EL (cell line): Measurements from ENCODE around the gene SCD5.

Experiments used
- DNase-seq: peaks from one replicate; pipeline ENCODE4 v3.0.0-alpha.2; 2016

SCD5 gene

DNA sequence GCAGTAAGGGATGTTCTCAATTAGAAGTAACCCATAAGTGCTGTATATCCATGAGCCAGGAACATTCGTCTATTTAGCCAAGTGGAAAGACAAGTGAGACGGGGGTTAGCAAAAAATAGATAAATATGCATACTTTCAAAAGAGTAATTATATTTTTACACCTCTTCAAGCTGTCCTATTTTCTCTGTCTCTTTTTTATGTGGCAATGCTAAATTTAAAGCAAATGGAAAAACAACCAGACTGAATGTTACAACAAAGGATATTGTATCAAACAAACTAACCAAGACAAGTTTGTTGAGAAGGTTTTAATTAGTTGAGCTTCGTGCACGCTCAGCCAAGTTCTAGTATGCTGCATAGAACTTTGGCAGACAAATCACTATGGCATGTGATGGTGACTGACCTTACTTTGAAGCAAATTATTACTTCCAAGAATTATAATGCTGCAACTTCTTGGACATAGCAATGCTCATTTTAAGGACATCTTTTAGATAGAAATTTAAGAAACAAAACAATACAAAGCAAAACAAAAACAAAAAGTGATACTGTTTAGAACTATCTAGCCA, 175.4 kb downstream of the SCD5 start:
- no peak for DNase-seq

GRCh38 chr4:82621251-82621650, 177.3 kb downstream of the SCD5 start:
- no peak for DNase-seq

DNA sequence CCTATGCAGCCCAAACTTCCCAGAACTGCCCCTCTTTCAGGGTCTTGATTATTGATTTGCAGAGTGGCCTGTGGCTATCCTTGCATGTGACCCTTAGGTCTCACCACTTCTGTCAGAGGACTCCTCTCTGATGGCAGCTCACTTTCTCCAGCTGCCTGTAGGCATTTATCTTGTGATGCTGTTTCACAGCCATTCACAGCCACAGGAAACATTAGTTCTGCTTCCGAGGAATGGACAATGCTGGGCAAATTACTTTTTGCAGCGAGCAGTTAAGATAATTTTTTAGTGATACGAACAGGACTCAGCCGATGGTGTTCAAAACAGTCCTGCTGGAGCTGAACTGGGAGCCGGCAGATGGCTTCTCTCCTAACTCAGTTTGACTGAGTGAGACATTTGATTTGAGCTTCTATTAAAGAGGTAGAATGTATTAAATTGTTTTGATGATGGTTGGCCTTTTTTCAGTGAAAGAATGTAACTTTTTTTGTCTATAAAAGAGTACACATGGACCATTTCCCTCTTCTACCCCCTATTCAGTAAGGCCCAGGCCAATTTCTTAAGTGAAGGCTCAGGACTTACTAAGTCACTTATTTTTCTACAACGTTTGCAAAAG, 178.4 kb downstream of the SCD5 start:
- DNase-seq: no peak

GRCh38 chr4:82618103-82618720, 180.4 kb downstream of the SCD5 start:
- peak; percentile 21 for DNase-seq

DNA sequence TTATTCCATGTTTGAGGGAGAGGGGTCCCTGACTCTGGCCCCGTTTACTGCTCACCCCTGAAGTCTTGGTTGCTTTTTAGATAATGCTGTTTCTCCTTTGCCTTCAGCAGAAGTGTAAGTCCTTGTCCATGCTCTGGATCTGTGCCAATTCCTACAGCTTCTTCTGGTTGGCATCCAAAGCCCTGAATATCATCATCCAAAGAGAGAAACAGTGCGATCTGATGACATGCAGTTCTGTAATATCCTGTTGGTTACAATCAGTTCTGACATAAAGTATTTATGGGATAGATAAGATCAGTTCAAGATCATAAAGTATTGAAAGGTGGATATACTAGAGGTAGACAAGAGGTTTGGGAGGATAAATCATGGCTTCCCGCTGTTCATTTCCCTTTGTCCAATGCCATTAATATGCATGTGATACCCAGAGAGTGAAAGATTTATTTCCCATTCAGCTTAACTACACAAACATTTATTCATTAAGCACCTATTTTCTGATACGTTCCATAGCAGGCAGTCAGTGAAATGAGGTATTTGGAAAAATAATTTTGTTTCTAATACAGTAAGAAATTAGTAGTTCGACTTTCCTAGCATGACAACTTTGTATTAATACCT, 183.7 kb downstream of the SCD5 start:
- no peak for DNase-seq

- DNase-seq: no peak
These were observed 185.5 kb downstream of the SCD5 start for GRCh38 chr4:82613121-82613520.

DNA sequence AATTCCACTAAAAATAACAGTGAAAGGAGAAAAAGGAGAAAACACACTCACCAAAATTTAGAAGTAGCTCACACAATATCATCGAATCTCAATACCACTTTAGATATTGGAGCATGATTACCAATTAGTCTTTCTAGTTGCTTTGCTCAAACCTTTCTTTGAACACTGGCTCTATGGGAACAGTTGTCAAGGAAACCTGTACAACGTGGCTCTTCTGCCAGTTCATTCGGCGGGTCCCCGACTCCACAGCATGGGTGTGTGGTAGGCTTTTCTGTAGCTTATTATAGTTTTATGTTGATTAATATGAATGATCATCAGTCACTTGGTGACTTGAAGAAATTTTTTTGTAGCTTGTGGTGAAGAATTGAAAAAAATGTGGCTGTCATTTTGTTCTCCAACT, 186.6 kb downstream of the SCD5 start:
- DNase-seq: no peak

DNA sequence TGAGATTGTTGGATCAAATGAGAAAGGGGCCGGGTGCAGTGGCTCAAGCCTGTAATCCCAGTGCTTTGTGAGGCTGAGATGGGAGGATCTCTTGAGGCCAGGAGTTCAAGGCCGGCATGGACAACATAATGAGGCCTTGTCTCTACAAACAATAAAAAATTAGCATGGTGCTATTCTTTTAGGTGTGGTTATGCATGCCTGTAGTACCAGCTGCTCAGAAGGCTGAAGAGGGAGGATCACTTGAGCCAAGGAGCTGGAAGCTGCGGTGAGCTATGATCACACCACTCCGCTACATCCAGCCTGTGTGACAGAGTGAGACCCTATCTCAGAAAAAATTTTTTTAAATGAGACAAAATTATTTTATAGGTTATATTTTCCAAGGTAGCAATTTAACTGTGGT, 187.1 kb downstream of the SCD5 start:
- DNase-seq: no peak

DNA sequence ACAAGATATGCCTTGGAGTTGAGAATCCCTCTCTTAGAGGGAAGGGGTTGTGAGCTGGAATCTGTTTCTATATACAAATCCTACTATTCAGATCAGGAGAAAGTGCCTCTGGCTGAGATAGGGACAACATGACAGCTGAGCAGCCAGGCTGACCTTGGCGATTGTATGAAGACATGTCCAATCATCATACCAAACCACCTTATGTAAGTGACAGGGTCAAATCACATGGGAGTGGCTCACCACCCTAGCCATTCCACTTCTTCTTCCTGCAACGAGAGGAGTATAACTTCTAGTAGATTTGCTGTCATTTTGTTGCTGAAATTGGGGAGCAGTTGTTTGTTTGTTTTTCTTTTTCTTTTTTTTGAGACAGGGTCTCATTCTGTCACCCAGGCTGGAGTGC, 188.6 kb downstream of the SCD5 start:
- DNase-seq: no peak

DNA sequence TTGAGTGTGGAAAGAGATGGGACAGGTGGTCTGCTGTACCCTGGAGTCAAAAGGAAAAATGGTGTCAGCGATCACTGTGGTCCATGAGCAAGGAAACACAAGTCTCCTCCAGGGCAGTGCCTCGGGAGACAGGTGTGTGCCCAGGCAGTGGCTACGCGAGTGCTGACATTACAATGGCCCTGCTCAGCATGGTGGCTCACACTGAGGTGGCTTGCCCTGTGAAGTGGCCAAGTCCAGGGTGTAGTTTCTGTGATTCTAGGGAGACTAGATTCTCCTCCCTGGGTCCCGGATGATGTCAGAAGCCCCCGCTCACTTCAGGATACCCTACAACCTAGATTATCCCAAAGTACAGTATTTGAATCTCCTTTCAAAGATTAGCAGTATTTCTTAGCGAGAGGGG, 192.0 kb downstream of the SCD5 start:
- DNase-seq: no peak

DNA sequence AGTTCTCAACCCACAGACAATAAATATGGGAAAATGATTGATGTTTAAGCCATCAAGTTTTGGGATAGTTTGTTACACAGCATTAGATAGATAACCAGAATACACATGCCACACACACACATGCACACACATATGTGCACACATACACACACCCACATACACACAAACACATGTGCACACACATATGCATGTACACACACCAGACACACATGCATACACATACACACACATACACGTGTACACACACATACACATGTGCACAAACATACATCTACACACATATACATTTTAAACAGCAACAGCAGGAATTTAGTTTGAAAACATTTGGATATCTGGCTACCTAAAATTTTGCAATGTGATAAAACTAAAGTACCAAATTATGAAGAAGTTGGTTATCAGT, 194.1 kb downstream of the SCD5 start:
- DNase-seq: no peak

DNA sequence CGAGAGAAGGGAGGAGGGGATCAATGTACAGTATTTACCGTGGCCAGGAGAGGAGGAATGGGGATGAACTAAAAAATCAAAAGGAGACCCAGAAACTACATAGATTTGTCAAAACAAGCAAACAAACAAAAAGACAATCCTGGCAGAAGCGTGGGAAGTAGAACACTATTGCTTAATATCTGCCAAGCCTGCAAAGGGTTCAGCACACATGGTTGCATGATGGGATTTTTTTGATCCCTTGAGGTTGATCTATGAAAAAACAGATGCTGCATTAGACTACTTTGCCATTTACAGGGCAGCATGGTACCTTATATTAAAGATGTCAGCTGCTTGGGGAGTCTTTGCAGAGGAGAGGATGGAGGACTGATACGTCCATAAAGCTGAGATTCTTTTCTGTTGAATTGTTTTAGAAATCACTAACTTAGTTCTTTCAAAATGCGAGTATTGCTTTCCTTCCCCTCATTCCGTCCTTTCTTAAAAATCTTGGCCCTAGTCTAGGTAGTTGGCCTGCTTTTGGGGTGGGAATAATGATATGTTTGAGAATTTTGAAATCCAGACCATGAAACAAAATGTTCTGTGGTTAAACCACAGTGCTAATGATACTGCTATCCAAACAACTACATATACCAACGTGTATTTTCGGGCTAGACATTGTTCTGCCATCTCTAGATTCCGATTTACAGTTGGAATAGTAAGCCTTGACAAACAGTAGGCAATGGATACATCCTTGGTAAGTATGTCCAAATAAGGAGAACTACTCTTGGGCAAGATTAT, 197.2 kb downstream of the SCD5 start:
- DNase-seq: no peak

- DNase-seq: no peak
These were observed 199.3 kb downstream of the SCD5 start for GRCh38 chr4:82599336-82599735.

- DNase-seq: no peak
These were observed 204.1 kb downstream of the SCD5 start for GRCh38 chr4:82594456-82594855.

GRCh38 chr4:82593411-82593810, 205.2 kb downstream of the SCD5 start:
- DNase-seq: no peak

- DNase-seq: no peak
These were observed 206.0 kb downstream of the SCD5 start for GRCh38 chr4:82592639-82593038.

DNA sequence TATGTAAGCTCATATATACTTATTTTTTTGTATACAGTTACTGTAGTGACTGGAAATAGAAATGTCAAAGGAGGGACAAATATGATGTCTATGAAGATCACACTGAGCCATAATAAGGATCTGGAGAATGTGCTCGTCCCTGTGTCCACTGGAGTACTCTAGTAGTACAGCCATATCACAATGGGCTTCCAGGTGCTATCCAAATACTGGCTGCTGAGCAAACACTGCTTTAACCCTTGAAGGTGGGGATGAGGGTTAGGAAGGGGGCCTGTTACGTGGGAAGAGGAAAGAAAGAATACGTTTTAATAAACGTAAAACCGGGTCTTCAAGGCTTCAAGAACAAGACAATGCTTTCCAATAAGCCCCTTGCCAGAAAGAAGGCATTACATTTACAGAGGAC, 207.0 kb downstream of the SCD5 start:
- no peak for DNase-seq

DNA sequence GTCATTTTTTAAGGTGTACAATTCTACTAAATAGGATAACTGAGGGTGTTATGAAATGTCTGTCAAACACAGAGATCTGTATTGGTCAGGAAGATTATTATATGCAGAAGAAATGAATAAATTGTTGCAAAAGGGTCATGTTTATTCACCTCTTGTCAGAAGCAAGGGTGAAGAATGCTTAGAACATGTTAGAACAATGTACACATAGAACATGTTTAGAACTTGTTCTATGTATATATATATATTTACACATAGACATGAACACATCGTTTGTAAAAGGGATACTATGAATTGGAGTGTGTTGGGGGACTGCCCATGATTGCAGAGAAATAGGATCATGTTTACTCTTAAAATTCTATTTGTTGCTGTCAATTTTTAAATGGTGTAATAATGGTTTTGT, 208.8 kb downstream of the SCD5 start:
- no peak for DNase-seq

- no peak for DNase-seq
These were observed 209.8 kb downstream of the SCD5 start for GRCh38 chr4:82588771-82589270.

DNA sequence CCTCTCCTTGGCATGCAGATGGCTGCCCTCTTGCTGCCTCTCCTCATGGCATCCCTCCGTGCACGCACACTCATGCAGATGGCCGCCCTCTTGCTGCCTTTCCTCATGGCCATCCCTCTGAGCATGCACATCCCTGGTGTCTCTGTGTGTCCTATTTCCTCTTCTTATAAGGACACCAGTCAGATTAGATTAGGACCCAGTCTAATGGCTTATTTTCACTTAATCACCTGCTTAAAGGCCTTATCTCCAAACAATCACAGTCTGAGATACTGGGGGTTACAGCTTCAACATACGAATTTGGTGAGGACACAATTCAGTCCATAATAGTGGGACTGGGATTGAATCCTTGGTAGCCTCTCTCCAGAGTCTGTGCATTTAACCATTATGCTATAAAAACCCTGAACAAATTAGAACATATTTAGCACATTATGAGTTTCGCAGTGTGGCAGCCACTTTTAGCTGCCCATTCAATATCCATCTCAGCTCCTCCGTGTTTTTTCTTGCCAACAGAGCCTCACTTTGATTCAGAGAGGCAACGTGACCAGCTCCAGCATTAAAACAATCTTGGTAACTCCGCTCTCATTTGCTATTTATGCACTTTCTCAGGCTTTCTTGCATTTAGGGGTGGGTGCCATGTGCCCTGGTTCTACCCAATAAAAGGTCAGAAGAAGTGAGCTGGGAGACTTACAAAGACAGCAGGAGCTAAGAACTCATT, 210.6 kb downstream of the SCD5 start:
- DNase-seq: no peak

- no peak for DNase-seq
These were observed 212.7 kb downstream of the SCD5 start for GRCh38 chr4:82585690-82586435.

GRCh38 chr4:82584931-82585330, 213.7 kb downstream of the SCD5 start:
- DNase-seq: no peak
